A673 (cell line): ENCODE measurements around the gene AANAT.

Experiments used
- CTCF ChIP-seq: fragments of 300-800, 200-600 bp; sonication (generic); conservative IDR thresholded peaks from 2 replicates; pipeline ENCODE4 v1.5.1; 2017; ENCODE audit warnings: low read depth, mild to moderate bottlenecking, antibody characterized with exemption, low read length, moderate library complexity, mixed read lengths
- EZH2 ChIP-seq: fragments of 200-600 bp; sonication (generic); IDR thresholded peaks from 2 replicates; pipeline ENCODE4 v1.6.1; 2017; ENCODE audit warnings: borderline replicate concordance, low read depth, mild to moderate bottlenecking, mixed read lengths, antibody characterized with exemption, low read length; ENCODE audit not compliant: poor library complexity, severe bottlenecking

GRCh38 chr17:76445697-76446448 lies 21.5 kb upstream of the AANAT start:
- no peak for TF ChIP-seq CTCF
- no peak for TF ChIP-seq EZH2
